Caco-2 (cell line): ENCODE data around the gene AHRR. TPM values are rescaled to one million over a fixed set of nuclear protein-coding genes. Genes with fewer than 3 reads are reported as not detected.

Experiments
- BruUV-seq: library from RNA; stranded (reverse); fragments of 400-500 nt; replicated peaks from 2 replicates; lab custom pipeline; 2021; lab: Mats Ljungman, UMichigan
- CTCF ChIA-PET: fragments of 300-600 bp; sonication (Branson Sonifier 250); formaldehyde crosslinking; loops from one replicate; lab custom pipeline; 2022; ENCODE audit warnings: antibody characterized with exemption; lab: Charles Lee
- POLR2A ChIA-PET: fragments of 300-600 bp; sonication (Branson Sonifier 250); formaldehyde crosslinking; loops from one replicate; lab custom pipeline; 2022; ENCODE audit warnings: antibody characterized with exemption; lab: Charles Lee
- DNase-seq, 2 experiments: peaks; one replicate each; pipeline versions ENCODE4 v3.0.0 to v3.0.0-alpha.2; 2020 to 2022
- H3K27me3 ChIP-seq: replicated peaks from 2 replicates; pipeline ENCODE4 v1.6.0; 2011; ENCODE audit warnings: low read length; ENCODE audit not compliant: control insufficient read depth, insufficient read depth
- H3K36me3 ChIP-seq: 2 replicates; pipeline ENCODE4 v1.5.1; 2011; ENCODE audit warnings: low read length; ENCODE audit not compliant: control insufficient read depth, insufficient read depth
- H3K4me1 ChIP-seq: fragments of 250-450 bp; sonication (Bioruptor Pico); 2 replicates; pipeline ENCODE4 v1.5.1; 2020; ENCODE audit warnings: mild to moderate bottlenecking
- H3K4me3 ChIP-seq: 2 replicates; pipeline ENCODE4 v1.5.1; 2011; ENCODE audit warnings: low read depth, mild to moderate bottlenecking, control low read depth, low read length
- H3K9me3 ChIP-seq: fragments of 250-450 bp; sonication (Bioruptor Pico); 2 replicates; pipeline ENCODE4 v1.5.1; 2020; ENCODE audit warnings: mild to moderate bottlenecking, moderate library complexity
- H3K27ac Mint-ChIP-seq: one replicate; pipeline ENCODE4 v1.8.0; 2022; ENCODE audit warnings: mixed read lengths; ENCODE audit not compliant: unreplicated experiment
- H3K27me3 Mint-ChIP-seq: one replicate; pipeline ENCODE4 v1.8.0; 2022; ENCODE audit warnings: mixed read lengths; ENCODE audit not compliant: insufficient read depth, unreplicated experiment
- H3K36me3 Mint-ChIP-seq: one replicate; pipeline ENCODE4 v1.8.0; 2022; ENCODE audit warnings: mild to moderate bottlenecking, mixed read lengths; ENCODE audit not compliant: insufficient read depth, unreplicated experiment
- H3K4me1 Mint-ChIP-seq: one replicate; pipeline ENCODE4 v1.8.0; 2022; ENCODE audit warnings: low read depth, mixed read lengths; ENCODE audit not compliant: unreplicated experiment
- H3K4me3 Mint-ChIP-seq: one replicate; pipeline ENCODE4 v1.8.0; 2022; ENCODE audit warnings: mild to moderate bottlenecking, moderate library complexity, mixed read lengths; ENCODE audit not compliant: unreplicated experiment
- H3K9me3 Mint-ChIP-seq: one replicate; pipeline ENCODE4 v1.8.0; 2022; ENCODE audit warnings: mixed read lengths; ENCODE audit not compliant: unreplicated experiment
- intact Hi-C: fragments of 100-400 bp; cut with micrococcal nuclease; formaldehyde crosslinking; loops from one replicate; pipeline ENCODE4 v1.10.0; 2022; ENCODE audit not compliant: unreplicated experiment
- total RNA-seq: library from RNA; stranded (reverse); gene quantifications from 2 replicates; pipeline ENCODE4 v1.2.3, GENCODE V29; 2022
- TF ChIP-seq, protein P1 (sequence below), 2 experiments: fragments of 200-600 bp in 1 of 2; IDR thresholded peaks; 1 replicate in 1 of 2; 2 replicates in 1 of 2; pipeline versions ENCODE4 v1.5.1 to v1.8.0; 2011 to 2022; ENCODE audit warnings: antibody characterized with exemption in 1 of 2, control low read depth in 1 of 2, inconsistent platforms in 1 of 2, low read depth in 1 of 2, low read length in 1 of 2, mild to moderate bottlenecking in 1 of 2, moderate library complexity in 1 of 2; ENCODE audit not compliant: insufficient read depth in 1 of 2, severe bottlenecking in 1 of 2, unreplicated experiment in 1 of 2

AHRR gene
- total RNA-seq, 1 experiment from 2014 or later = 1.1 TPM

DNA sequence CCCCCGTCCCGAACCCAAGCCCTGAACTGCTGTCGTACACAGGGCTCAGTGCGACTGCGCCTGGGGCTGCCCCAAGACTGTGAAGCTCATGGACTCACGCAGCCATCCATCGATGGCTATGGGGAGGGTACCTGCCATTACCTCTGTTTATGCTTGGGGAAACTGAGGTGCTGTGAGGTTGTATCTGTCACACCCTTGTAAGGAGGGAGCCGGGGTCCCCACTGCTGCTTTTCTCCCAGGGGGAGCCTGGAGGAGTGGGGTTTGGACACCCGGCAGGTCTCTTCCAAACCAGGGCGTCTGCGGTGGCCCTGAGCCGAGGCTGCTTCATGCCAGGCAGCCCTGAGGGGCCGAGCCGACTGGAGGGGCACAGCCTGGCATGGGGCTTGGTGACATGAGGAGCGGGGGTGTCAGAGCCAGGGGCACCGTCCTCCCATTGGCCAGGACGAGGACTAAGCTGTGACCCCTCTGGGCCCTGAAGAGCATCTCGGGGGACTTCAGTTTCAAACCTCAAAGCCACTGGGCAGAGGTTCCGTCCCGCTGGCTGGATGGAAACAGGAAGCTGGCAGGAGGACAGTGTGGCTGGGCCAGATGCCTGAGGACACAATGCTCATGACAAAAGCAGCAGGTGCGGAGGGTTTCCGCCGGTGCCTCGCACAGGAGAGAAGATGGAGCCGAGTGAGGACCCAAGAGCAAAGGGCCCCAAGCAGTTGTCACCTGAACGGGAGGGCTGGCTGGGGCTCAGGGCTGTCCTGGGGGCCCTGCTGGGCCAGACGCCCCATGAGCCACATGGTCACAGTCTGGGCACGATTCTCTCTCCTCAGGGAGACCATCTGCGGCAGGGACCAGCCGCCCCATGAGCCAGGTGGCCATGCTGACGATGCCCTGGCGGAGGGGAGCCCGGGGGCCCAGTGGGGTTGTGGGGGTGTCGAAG lies 67.0 kb downstream of the AHRR start:
- no peak for DNase-seq
- ChIA-PET POLR2A (no interaction called here), CTCF (no interaction called here)
- TF ChIP-seq, protein P1, sequence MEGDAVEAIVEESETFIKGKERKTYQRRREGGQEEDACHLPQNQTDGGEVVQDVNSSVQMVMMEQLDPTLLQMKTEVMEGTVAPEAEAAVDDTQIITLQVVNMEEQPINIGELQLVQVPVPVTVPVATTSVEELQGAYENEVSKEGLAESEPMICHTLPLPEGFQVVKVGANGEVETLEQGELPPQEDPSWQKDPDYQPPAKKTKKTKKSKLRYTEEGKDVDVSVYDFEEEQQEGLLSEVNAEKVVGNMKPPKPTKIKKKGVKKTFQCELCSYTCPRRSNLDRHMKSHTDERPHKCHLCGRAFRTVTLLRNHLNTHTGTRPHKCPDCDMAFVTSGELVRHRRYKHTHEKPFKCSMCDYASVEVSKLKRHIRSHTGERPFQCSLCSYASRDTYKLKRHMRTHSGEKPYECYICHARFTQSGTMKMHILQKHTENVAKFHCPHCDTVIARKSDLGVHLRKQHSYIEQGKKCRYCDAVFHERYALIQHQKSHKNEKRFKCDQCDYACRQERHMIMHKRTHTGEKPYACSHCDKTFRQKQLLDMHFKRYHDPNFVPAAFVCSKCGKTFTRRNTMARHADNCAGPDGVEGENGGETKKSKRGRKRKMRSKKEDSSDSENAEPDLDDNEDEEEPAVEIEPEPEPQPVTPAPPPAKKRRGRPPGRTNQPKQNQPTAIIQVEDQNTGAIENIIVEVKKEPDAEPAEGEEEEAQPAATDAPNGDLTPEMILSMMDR (IDR thresholded peaks at IDR 0.05; ENCODE audit: insufficient read depth in 1 of 2, low read depth in 1 of 2, low read length in 1 of 2, severe bottlenecking in 1 of 2, unreplicated experiment in 1 of 2) = no peak
- H3K36me3 ChIP-seq = no peaks in the 10 kb centered on the region
- no peaks in the 10 kb centered on the region for H3K4me1 ChIP-seq
- Mint-ChIP-seq H3K27me3 (no peaks in the 10 kb centered on the region), H3K4me3 (no peak overlapping the region), H3K4me1 (no peaks in the 10 kb centered on the region), H3K9me3 (peaks cover 9% of the 10 kb centered on the region), H3K36me3 (no peaks in the 10 kb centered on the region), H3K27ac (no peak overlapping the region)
- H3K4me3 ChIP-seq = no peak overlapping the region
- BruUV-seq = no TSS peak
- intact Hi-C loops = no loop called here
- no peaks in the 10 kb centered on the region for H3K27me3 ChIP-seq
- H3K9me3 ChIP-seq = peaks cover 16% of the 10 kb centered on the region

DNA sequence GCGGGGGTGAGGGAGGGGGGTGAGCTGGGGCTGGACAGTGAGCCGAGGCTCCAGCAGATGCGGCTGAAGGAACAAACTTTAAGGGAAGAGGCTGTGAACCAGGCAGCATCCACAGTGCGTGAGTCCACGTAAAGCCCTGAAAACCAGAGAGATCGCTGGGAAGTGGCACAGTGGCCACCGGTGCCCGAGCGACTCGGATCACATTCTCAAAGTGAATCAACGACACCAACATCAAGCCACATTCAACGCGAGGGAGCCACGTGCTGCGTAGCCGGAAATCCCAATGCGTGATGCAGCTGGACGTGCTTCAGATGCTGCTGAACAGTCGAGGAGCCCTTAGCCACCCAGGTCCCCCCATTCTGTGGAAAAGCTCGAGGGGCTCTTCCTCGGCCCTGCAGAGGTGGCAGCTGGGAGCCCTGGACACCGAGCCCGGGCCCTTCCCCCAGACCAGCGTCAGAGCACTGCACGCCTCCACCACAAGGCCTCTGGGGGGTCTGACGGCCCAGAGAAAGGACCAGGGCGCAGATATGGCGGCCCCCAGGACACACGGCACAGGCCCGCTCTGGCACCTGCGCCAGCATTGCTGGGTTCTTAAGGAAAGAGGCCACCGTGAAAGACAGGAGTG lies 67.8 kb downstream of the AHRR start:
- Histone ChIP-seq H3K27me3 (no peaks in the 10 kb centered on the region), H3K4me1 (no peaks in the 10 kb centered on the region), H3K36me3 (no peaks in the 10 kb centered on the region), H3K4me3 (no peak overlapping the region), H3K9me3 (peaks cover 16% of the 10 kb centered on the region)
- Mint-ChIP-seq H3K36me3 (no peaks in the 10 kb centered on the region), H3K27ac (no peak overlapping the region), H3K4me3 (no peak overlapping the region), H3K4me1 (no peaks in the 10 kb centered on the region), H3K27me3 (no peaks in the 10 kb centered on the region), H3K9me3 (peaks cover 9% of the 10 kb centered on the region)
- intact Hi-C loops = no loop called here
- ChIA-PET POLR2A (no interaction called here), CTCF (no interaction called here)
- DNase-seq = no peak
- TF ChIP-seq, protein P1 (IDR thresholded peaks at IDR 0.05; ENCODE audit: insufficient read depth in 1 of 2, low read depth in 1 of 2, low read length in 1 of 2, severe bottlenecking in 1 of 2, unreplicated experiment in 1 of 2) = no peak
- no TSS peak for BruUV-seq

DNA sequence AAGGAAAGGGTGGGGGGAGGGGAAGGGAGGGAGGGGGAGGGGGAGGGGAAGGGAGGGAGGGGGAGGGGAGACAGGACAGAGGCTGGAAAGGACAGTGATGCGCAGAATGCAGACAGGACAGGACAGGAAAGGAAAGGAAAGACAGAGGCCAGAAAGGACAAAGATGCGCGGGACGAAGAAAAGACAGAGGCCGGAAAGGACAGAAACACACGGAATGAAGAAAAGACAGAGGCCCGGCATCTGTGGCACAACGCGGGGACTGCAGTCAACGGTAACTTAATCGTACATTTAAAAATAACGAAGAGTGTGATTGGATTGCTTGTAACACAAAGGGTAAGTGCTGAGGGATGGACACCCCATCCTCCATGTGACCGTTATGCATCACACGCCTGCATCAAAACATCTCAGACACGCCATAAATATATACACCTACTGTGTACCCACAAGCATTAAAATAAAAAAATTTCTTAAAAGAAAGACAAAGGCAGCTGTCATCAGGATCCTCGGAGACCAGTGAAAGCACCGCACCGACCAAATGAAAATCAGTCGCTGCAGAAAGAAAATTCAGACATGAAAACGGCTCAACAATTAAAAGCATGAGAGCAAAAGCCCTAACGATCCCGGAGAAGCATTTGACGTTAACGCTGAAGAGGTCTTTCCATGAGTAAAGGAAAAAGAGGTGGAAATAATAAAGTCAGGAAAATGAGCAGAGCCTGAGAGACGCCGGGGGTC lies 68.5 kb downstream of the AHRR start:
- peaks cover 9% of the 10 kb centered on the region for H3K9me3 Mint-ChIP-seq
- Histone ChIP-seq H3K4me3 (no peak overlapping the region), H3K4me1 (no peaks in the 10 kb centered on the region), H3K27me3 (no peaks in the 10 kb centered on the region), H3K36me3 (no peaks in the 10 kb centered on the region), H3K9me3 (peaks cover 12% of the 10 kb centered on the region)
- no TSS peak for BruUV-seq
- ChIA-PET CTCF (no interaction called here), POLR2A (no interaction called here)
- DNase-seq = no peak
- no peaks in the 10 kb centered on the region for H3K36me3 Mint-ChIP-seq
- H3K4me3 Mint-ChIP-seq = no peak overlapping the region
- H3K4me1 Mint-ChIP-seq = no peaks in the 10 kb centered on the region
- intact Hi-C loops = no loop called here
- H3K27ac Mint-ChIP-seq = no peak overlapping the region
- no peaks in the 10 kb centered on the region for H3K27me3 Mint-ChIP-seq
- TF ChIP-seq, protein P1 (IDR thresholded peaks at IDR 0.05; ENCODE audit: insufficient read depth in 1 of 2, low read depth in 1 of 2, low read length in 1 of 2, severe bottlenecking in 1 of 2, unreplicated experiment in 1 of 2) = no peak
